Heart left ventricle (tissue), 13 donors: Measurements from ENCODE around the gene WDR37.

Experiments used
- POLR2A ChIP-seq, 2 donors: fragments of 450-650 bp; IDR thresholded peaks; one replicate each; pipeline ENCODE4 v1.6.1; 2017; ENCODE audit warnings: antibody characterized with exemption in 2 of 2, mild to moderate bottlenecking in 2 of 2, moderate library complexity in 2 of 2
- TF ChIP-seq, protein P1 (sequence below), 12 donors: fragments of 200-600 bp; sonication (generic) in 4 of 12; IDR thresholded peaks; one replicate each; pipeline versions ENCODE4 v1.5.0 to v1.8.0; 2018 to 2022; ENCODE audit warnings: antibody characterized with exemption in 12 of 12, mild to moderate bottlenecking in 5 of 12
- donor health status: ischemic (EF 13 %, LVEDD 7.1; RV severe dilation, severe dysfunction).
- donor health status: DM: no; HTN: yes; CAD: no.
- donor health status: DM: no; HTN: no; CAD: no.
- donor health status: ischemic (EF 25% LVEDD 6.9; RV normal size, moderate dysfunction).
- donor health status: ischemic (EF 25% LVEDD 5.7; RV mildly dilated, moderate dysfunction).
- donor health status: ischemic (EF 35%, LVEDD 5.7; RV mildly dilated, moderate dysfunction).
- donor health status: nonischemic (EF 11% LVEDD 7.7; RV severe dilation, severe dysfunction).
- donor health status: DM: yes; HTN: yes; CAD: no.
- donor health status: PGD.
- donor health status: ischemic (EF 29% LVEDD 5.4; RV normal size, mild dysfunction).
- donor health status: nonischemic (EF 23%, LVEDD 6.1; RV moderate dilation, normal function).

DNA sequence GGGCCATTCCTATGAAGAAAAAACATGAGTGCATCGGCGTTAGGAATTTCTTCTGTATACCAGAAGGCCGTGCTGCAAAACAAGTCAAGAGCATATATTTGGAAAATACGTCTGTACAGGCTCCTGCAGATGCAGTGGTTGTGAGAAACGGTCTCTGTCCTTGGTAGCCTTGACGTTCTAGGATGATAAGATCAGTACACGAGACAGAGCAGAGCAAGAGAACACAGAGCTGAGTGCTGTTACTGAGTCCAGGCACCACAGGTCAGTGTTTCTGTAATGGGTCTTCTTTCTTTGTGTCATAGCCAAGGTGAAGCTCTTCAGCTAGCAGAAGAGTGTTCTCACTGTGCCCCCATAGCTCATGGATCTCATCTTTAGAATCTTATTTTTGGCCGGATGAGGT, 62.8 kb downstream of the WDR37 start:
- TF ChIP-seq, protein P1, sequence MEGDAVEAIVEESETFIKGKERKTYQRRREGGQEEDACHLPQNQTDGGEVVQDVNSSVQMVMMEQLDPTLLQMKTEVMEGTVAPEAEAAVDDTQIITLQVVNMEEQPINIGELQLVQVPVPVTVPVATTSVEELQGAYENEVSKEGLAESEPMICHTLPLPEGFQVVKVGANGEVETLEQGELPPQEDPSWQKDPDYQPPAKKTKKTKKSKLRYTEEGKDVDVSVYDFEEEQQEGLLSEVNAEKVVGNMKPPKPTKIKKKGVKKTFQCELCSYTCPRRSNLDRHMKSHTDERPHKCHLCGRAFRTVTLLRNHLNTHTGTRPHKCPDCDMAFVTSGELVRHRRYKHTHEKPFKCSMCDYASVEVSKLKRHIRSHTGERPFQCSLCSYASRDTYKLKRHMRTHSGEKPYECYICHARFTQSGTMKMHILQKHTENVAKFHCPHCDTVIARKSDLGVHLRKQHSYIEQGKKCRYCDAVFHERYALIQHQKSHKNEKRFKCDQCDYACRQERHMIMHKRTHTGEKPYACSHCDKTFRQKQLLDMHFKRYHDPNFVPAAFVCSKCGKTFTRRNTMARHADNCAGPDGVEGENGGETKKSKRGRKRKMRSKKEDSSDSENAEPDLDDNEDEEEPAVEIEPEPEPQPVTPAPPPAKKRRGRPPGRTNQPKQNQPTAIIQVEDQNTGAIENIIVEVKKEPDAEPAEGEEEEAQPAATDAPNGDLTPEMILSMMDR (IDR thresholded peaks at IDR 0.05), result no peak
- no peak for TF ChIP-seq POLR2A (IDR thresholded peaks at IDR 0.05)
